ENCODE results near the gene ARAP3. TPM values are rescaled to one million over a fixed set of nuclear protein-coding genes. Genes with fewer than 3 reads are reported as not detected.
"Not testable (repeated sequence)": the region's sequence is repeated elsewhere in the genome, so short reads cannot be mapped to it uniquely, and the experiment has no call there.

The ARAP3 gene
- 5.2 TPM for total RNA-seq

- Histone ChIP-seq H3K9ac (ENCODE audit: low read depth in 1 of 3, low read length in 3 of 3) (peak within 1 kb of the TSS; percentile 54 to 60 (median 54)), H3K9me3 (ENCODE audit: control insufficient read depth in 3 of 3, low read length in 3 of 3) (no peaks in the 10 kb centered on the region), H3K4me1 (ENCODE audit: control insufficient read depth in 3 of 3, insufficient read depth in 3 of 3, low read length in 3 of 3) (peaks cover 7 to 15% (median 8%) of the 10 kb centered on the region in 3 donors), H3K4me3 (ENCODE audit: low read length in 3 of 3) (peak within 1 kb of the TSS; percentile 57 to 71 (median 60)), H3K27me3 (ENCODE audit: control insufficient read depth in 3 of 3, insufficient read depth in 3 of 3, low read length in 3 of 3) (peaks cover 0 to 12% (median 10%) of the 10 kb centered on the region in 3 donors), H3K36me3 (ENCODE audit: control insufficient read depth in 3 of 3, insufficient read depth in 3 of 3, low read length in 3 of 3) (peaks cover 0 to 2% (median 0%) of the 10 kb centered on the region in 3 donors), H3K27ac (ENCODE audit: low read depth, low read length) (peak within 1 kb of the TSS; percentile 52)
Observed at GRCh38 chr5:141681695-141682641, at the start of gene ARAP3. Gene ARAP3 (minus strand): TSS chr5:141682230. CDS start chr5:141680486, 1,744 bp downstream.

DNA sequence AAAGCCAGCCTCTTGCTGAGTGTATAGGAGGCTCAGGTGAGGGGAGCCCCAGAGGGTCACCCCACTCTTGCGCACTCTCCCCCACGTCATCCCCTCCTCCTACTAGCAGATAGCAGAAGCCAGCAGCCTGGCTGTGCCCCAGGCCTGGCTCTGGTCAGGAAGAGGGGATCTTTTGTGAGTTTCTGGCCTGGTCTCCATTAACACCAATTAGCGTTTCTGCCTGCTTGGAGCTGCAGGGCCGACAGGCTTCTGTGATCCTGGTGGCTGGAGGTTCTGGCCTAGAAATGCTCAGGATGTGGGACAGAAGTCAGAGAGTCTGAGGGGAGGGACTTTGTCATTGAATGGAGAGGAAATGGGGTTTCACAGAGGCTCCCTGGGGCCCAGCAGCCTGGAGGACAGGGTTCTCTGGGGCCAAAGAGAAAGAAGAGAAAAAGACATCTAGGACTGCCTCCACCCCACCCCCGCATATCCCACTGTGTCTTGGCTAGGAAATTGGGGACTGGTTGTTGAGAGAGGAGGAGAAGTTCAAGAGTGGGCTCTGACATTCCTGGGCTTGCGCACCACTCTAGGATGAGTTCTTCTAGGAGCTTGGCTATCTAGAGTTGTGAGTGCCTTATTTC, 47.5 kb upstream of the ARAP3 start:
- no peak overlapping the region for H3K4me3 ChIP-seq (ENCODE audit: low read length in 3 of 3)
- H3K27me3 ChIP-seq (ENCODE audit: control insufficient read depth in 3 of 3, insufficient read depth in 3 of 3, low read length in 3 of 3) = peaks cover 0 to 3% (median 0%) of the 10 kb centered on the region in 3 donors
- H3K9ac ChIP-seq (ENCODE audit: low read depth in 1 of 3, low read length in 3 of 3) = no peak overlapping the region
- no peaks in the 10 kb centered on the region for H3K9me3 ChIP-seq (ENCODE audit: control insufficient read depth in 3 of 3, low read length in 3 of 3)
- H3K36me3 ChIP-seq (ENCODE audit: control insufficient read depth in 3 of 3, insufficient read depth in 3 of 3, low read length in 3 of 3) = peaks cover 0 to 3% (median 0%) of the 10 kb centered on the region in 3 donors
- H3K4me1 ChIP-seq (ENCODE audit: control insufficient read depth in 3 of 3, insufficient read depth in 3 of 3, low read length in 3 of 3) = peaks cover 0 to 10% (median 0%) of the 10 kb centered on the region in 3 donors
- H3K27ac ChIP-seq (ENCODE audit: low read depth, low read length) = no peak overlapping the region

DNA sequence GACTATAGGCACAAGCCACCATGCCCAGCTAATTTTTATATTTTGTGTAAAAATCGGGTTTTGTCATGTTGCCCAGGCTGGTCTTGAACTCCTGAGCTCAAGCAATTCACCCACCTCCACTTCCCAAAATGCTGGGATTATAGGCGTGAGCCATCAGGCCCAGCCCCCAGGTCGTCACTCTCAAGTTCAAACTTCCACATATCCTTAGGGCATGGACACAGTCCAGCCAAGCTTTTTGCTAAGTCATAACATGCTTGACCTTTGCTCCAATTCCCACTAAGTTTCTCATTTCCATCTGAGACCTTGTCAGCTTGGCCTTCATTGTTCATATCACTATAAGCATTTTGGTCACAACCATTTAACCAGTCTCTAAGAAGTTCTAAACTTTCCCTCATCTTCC, 43.9 kb upstream of the ARAP3 start:
- no peak overlapping the region for H3K9ac ChIP-seq (ENCODE audit: low read depth in 1 of 3, low read length in 3 of 3)
- no peak overlapping the region for H3K27ac ChIP-seq (ENCODE audit: low read depth, low read length)
- H3K4me3 ChIP-seq (ENCODE audit: low read length in 3 of 3) = no peak overlapping the region

DNA sequence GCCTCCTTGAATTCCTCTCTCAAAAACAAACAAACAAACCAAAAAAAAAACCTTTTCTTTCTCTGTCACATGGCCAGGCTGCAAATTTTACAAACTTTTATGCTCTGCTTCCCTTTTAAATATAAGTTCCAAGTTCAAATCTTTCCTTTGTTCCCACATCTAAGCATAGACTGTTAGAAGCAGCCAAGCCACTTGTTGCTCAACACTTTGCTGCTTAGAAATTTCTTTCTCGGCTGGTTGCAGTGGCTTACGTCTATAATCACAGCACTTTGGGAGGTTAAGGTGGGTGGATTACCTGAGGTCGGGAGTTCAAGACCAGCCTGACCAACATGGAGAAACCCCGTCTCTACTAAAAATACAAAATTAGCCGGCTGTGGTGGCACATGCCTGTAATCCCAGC, 43.1 kb upstream of the ARAP3 start:
- not testable (repeated sequence) for H3K36me3 ChIP-seq (ENCODE audit: control insufficient read depth in 3 of 3, insufficient read depth in 3 of 3, low read length in 3 of 3); H3K4me3 ChIP-seq (ENCODE audit: low read length in 3 of 3); H3K27me3 ChIP-seq (ENCODE audit: control insufficient read depth in 3 of 3, insufficient read depth in 3 of 3, low read length in 3 of 3); H3K9me3 ChIP-seq (ENCODE audit: control insufficient read depth in 3 of 3, low read length in 3 of 3); H3K9ac ChIP-seq (ENCODE audit: low read depth in 1 of 3, low read length in 3 of 3); H3K27ac ChIP-seq (ENCODE audit: low read depth, low read length); H3K4me1 ChIP-seq (ENCODE audit: control insufficient read depth in 3 of 3, insufficient read depth in 3 of 3, low read length in 3 of 3)

More for the DNA sequence above, 43.9 kb upstream of the ARAP3 start:
- H3K4me1 ChIP-seq (ENCODE audit: control insufficient read depth in 3 of 3, insufficient read depth in 3 of 3, low read length in 3 of 3) = peaks cover 0 to 4% (median 0%) of the 10 kb centered on the region in 3 donors
- H3K36me3 ChIP-seq (ENCODE audit: control insufficient read depth in 3 of 3, insufficient read depth in 3 of 3, low read length in 3 of 3) = no peaks in the 10 kb centered on the region
- peaks cover 0 to 3% (median 0%) of the 10 kb centered on the region in 3 donors for H3K27me3 ChIP-seq (ENCODE audit: control insufficient read depth in 3 of 3, insufficient read depth in 3 of 3, low read length in 3 of 3)
- no peaks in the 10 kb centered on the region for H3K9me3 ChIP-seq (ENCODE audit: control insufficient read depth in 3 of 3, low read length in 3 of 3)

- Histone ChIP-seq H3K4me3 (ENCODE audit: low read length in 3 of 3) (no peak overlapping the region), H3K36me3 (ENCODE audit: control insufficient read depth in 3 of 3, insufficient read depth in 3 of 3, low read length in 3 of 3) (no peaks in the 10 kb centered on the region)
Observed at GRCh38 chr5:141722266-141722665, 40.2 kb upstream of the ARAP3 start.

GRCh38 chr5:141717043-141717442, 35.0 kb upstream of the ARAP3 start:
- Histone ChIP-seq H3K4me3 (ENCODE audit: low read length in 3 of 3) (no peak overlapping the region), H3K36me3 (ENCODE audit: control insufficient read depth in 3 of 3, insufficient read depth in 3 of 3, low read length in 3 of 3) (no peaks in the 10 kb centered on the region), H3K27ac (ENCODE audit: low read depth, low read length) (no peak overlapping the region), H3K27me3 (ENCODE audit: control insufficient read depth in 3 of 3, insufficient read depth in 3 of 3, low read length in 3 of 3) (peaks cover 0 to 10% (median 0%) of the 10 kb centered on the region in 3 donors), H3K9me3 (ENCODE audit: control insufficient read depth in 3 of 3, low read length in 3 of 3) (no peaks in the 10 kb centered on the region), H3K9ac (ENCODE audit: low read depth in 1 of 3, low read length in 3 of 3) (no peak overlapping the region), H3K4me1 (ENCODE audit: control insufficient read depth in 3 of 3, insufficient read depth in 3 of 3, low read length in 3 of 3) (peaks cover 0 to 11% (median 0%) of the 10 kb centered on the region in 3 donors)

More at GRCh38 chr5:141722266-141722665, 40.2 kb upstream of the ARAP3 start:
- no peak overlapping the region for H3K27ac ChIP-seq (ENCODE audit: low read depth, low read length)
- H3K4me1 ChIP-seq (ENCODE audit: control insufficient read depth in 3 of 3, insufficient read depth in 3 of 3, low read length in 3 of 3) = no peaks in the 10 kb centered on the region
- H3K9ac ChIP-seq (ENCODE audit: low read depth in 1 of 3, low read length in 3 of 3) = no peak overlapping the region
- H3K9me3 ChIP-seq (ENCODE audit: control insufficient read depth in 3 of 3, low read length in 3 of 3) = no peaks in the 10 kb centered on the region
- H3K27me3 ChIP-seq (ENCODE audit: control insufficient read depth in 3 of 3, insufficient read depth in 3 of 3, low read length in 3 of 3) = peaks cover 0 to 8% (median 0%) of the 10 kb centered on the region in 3 donors

DNA sequence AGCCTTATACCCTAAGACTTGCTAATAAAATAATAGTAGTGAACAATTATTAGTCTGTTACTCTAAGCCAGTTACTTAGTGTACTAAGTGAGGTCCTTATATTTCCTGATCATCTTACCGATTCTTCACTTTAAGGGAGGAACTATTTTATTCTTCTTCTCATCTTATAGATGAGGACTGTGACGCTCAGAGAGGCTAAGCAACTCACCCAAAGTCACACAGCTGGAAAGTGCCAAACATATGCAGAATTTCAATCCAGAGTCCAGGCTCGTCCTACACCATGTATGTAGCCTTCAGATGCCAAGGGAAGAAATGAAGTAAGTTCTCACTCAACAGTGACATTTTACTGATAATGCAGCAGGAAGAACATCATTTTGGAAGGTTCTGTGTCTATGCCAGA, 34.4 kb upstream of the ARAP3 start:
- Histone ChIP-seq H3K9me3 (ENCODE audit: control insufficient read depth in 3 of 3, low read length in 3 of 3) (no peaks in the 10 kb centered on the region), H3K4me3 (ENCODE audit: low read length in 3 of 3) (no peak overlapping the region), H3K27me3 (ENCODE audit: control insufficient read depth in 3 of 3, insufficient read depth in 3 of 3, low read length in 3 of 3) (peaks cover 0 to 12% (median 0%) of the 10 kb centered on the region in 3 donors), H3K4me1 (ENCODE audit: control insufficient read depth in 3 of 3, insufficient read depth in 3 of 3, low read length in 3 of 3) (peaks cover 0 to 11% (median 0%) of the 10 kb centered on the region in 3 donors), H3K27ac (ENCODE audit: low read depth, low read length) (no peak overlapping the region), H3K9ac (ENCODE audit: low read depth in 1 of 3, low read length in 3 of 3) (no peak overlapping the region), H3K36me3 (ENCODE audit: control insufficient read depth in 3 of 3, insufficient read depth in 3 of 3, low read length in 3 of 3) (no peaks in the 10 kb centered on the region)

DNA sequence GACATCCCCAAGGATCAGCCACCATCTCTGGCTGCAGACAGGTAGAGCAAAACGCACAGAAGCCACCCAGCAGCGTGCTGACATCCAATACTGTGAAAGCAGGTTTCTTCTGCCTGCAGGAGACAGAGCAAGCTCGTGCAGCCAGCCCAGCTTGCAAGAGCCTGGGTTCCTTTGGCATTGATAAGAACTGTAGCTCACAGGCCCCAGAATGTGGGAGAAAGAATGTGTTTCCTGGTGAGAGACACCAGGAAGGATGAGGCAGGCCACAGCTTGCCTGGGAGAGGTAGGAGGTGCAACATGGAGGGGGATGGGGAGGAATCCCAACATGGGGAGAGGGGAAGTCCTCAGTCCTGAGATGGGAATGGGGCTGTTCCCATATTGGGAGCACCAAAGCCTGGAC, 34.0 kb upstream of the ARAP3 start:
- H3K4me3 ChIP-seq (ENCODE audit: low read length in 3 of 3) = no peak overlapping the region
- H3K4me1 ChIP-seq (ENCODE audit: control insufficient read depth in 3 of 3, insufficient read depth in 3 of 3, low read length in 3 of 3) = peaks cover 0 to 11% (median 0%) of the 10 kb centered on the region in 3 donors
- H3K9me3 ChIP-seq (ENCODE audit: control insufficient read depth in 3 of 3, low read length in 3 of 3) = no peaks in the 10 kb centered on the region
- H3K27me3 ChIP-seq (ENCODE audit: control insufficient read depth in 3 of 3, insufficient read depth in 3 of 3, low read length in 3 of 3) = peaks cover 0 to 12% (median 0%) of the 10 kb centered on the region in 3 donors
- no peaks in the 10 kb centered on the region for H3K36me3 ChIP-seq (ENCODE audit: control insufficient read depth in 3 of 3, insufficient read depth in 3 of 3, low read length in 3 of 3)
- no peak overlapping the region for H3K27ac ChIP-seq (ENCODE audit: low read depth, low read length)
- H3K9ac ChIP-seq (ENCODE audit: low read depth in 1 of 3, low read length in 3 of 3) = peak overlapping the region in 1 of 3 donors; percentile 25

GRCh38 chr5:141715346-141715905, 33.4 kb upstream of the ARAP3 start:
- no peak overlapping the region for H3K4me3 ChIP-seq (ENCODE audit: low read length in 3 of 3)
- no peak overlapping the region for H3K9ac ChIP-seq (ENCODE audit: low read depth in 1 of 3, low read length in 3 of 3)
- H3K27me3 ChIP-seq (ENCODE audit: control insufficient read depth in 3 of 3, insufficient read depth in 3 of 3, low read length in 3 of 3) = peaks cover 0 to 12% (median 0%) of the 10 kb centered on the region in 3 donors

More at GRCh38 chr5:141715346-141715905, 33.4 kb upstream of the ARAP3 start:
- Histone ChIP-seq H3K4me1 (ENCODE audit: control insufficient read depth in 3 of 3, insufficient read depth in 3 of 3, low read length in 3 of 3) (peaks cover 0 to 11% (median 0%) of the 10 kb centered on the region in 3 donors), H3K9me3 (ENCODE audit: control insufficient read depth in 3 of 3, low read length in 3 of 3) (no peaks in the 10 kb centered on the region), H3K27ac (ENCODE audit: low read depth, low read length) (no peak overlapping the region), H3K36me3 (ENCODE audit: control insufficient read depth in 3 of 3, insufficient read depth in 3 of 3, low read length in 3 of 3) (no peaks in the 10 kb centered on the region)

All from skeletal muscle tissue (tissue), 4 donors.